Activated CD4-positive, alpha-beta T cell treated with anti-CD3 and anti-CD28 coated beads for 36 hours (primary cell): ENCODE results near the gene BTG1. TPM values are rescaled to one million over a fixed set of nuclear protein-coding genes. Genes with fewer than 3 reads are reported as not detected.
A peak's percentile ranks its signal among the peaks of the same experiment; 100 is the strongest.
"Not testable (repeated sequence)": the region's sequence is repeated elsewhere in the genome, so short reads cannot be mapped to it uniquely, and the experiment has no call there.

ENCODE experiments used
- ATAC-seq: fragments of 200-7000 bp; cut with Tn5 transposase; one replicate; pipeline ENCODE4 v1.10.0; 2021; ENCODE audit warnings: mild to moderate bottlenecking, moderate library complexity
- CTCF ChIA-PET: fragments of 350-600 bp; sonication (Branson Sonifier 250); formaldehyde crosslinking; loops from one replicate; lab custom pipeline; 2021; ENCODE audit warnings: antibody characterized with exemption; lab: Charles Lee
- POLR2A ChIA-PET: fragments of 350-600 bp; sonication (Branson Sonifier 250); formaldehyde crosslinking; loops from one replicate; lab custom pipeline; 2021; ENCODE audit warnings: antibody characterized with exemption, inconsistent platforms; lab: Charles Lee
- DNase-seq: peaks from one replicate; pipeline ENCODE4 v3.0.0-alpha.2; 2020
- H3K27ac Mint-ChIP-seq: one replicate; pipeline ENCODE4 v1.8.0; 2021; ENCODE audit warnings: mixed read lengths
- H3K27me3 Mint-ChIP-seq: one replicate; pipeline ENCODE4 v1.8.0; 2021; ENCODE audit warnings: mixed read lengths
- H3K36me3 Mint-ChIP-seq: one replicate; pipeline ENCODE4 v1.8.0; 2021; ENCODE audit warnings: low read depth, mixed read lengths
- H3K4me1 Mint-ChIP-seq: one replicate; pipeline ENCODE4 v1.8.0; 2021; ENCODE audit warnings: mixed read lengths
- H3K4me3 Mint-ChIP-seq: one replicate; pipeline ENCODE4 v1.8.0; 2021; ENCODE audit warnings: mild to moderate bottlenecking, moderate library complexity, mixed read lengths
- H3K9me3 Mint-ChIP-seq: one replicate; pipeline ENCODE4 v1.8.0; 2021; ENCODE audit warnings: low read depth, mixed read lengths
- intact Hi-C, 2 experiments: fragments of 100-400 bp; cut with DNase I in 1 of 2; cut with micrococcal nuclease in 1 of 2; formaldehyde crosslinking; loops; one replicate each; pipeline versions ENCODE4 v1.14.2 to v1.15.1; 2022 to 2024; cut with DNase I, micrococcal nuclease
- total RNA-seq, 2 experiments: library from RNA; stranded (reverse); gene quantifications; one replicate each; pipeline ENCODE4 v1.2.3, GENCODE V29; 2021

Gene BTG1
- total RNA-seq, 2 experiments from 2014 or later: 76.6 to 131 TPM

- Mint-ChIP-seq H3K36me3 (peaks cover 83% of the 10 kb centered on the region), H3K9me3 (no peaks in the 10 kb centered on the region), H3K4me1 (peaks cover 29% of the 10 kb centered on the region), H3K4me3 (peak overlapping the region; percentile 99), H3K27me3 (no peaks in the 10 kb centered on the region), H3K27ac (peak overlapping the region; percentile 94)
- ChIA-PET POLR2A (interaction anchor here (0.6 to 0.8 kb wide), 6 partner anchors 56 to 453 kb away, joined by 3 to 5 read pairs (median 4); no protein-coding TSS in a partner anchor), CTCF (interaction anchor here (0.6 to 1.4 kb wide), 5 partner anchors 44 to 329 kb away, joined by 3 to 5 read pairs (median 3); no protein-coding TSS in a partner anchor)
- intact Hi-C loops: loop anchor here (1.0 to 5.0 kb wide), 4 partner anchors 8 to 329 kb away; no protein-coding TSS in a partner anchor
- DNase-seq: no peak
- no peak for ATAC-seq
Observed at GRCh38 chr12:92140896-92141536, 4.6 kb downstream of the BTG1 start.

- intact Hi-C loops: loop anchor here (5.0 kb wide), 3 partner anchors 108 to 328 kb away; no protein-coding TSS in a partner anchor
- DNase-seq: no peak
- ATAC-seq: no peak
- H3K27me3 Mint-ChIP-seq: no peaks in the 10 kb centered on the region
- H3K36me3 Mint-ChIP-seq: peaks cover 81% of the 10 kb centered on the region
- H3K9me3 Mint-ChIP-seq: no peaks in the 10 kb centered on the region
- H3K4me1 Mint-ChIP-seq: peaks cover 36% of the 10 kb centered on the region
- CTCF ChIA-PET: no interaction called here
- peak overlapping the region; percentile 94 for H3K27ac Mint-ChIP-seq
- peak overlapping the region; percentile 99 for H3K4me3 Mint-ChIP-seq
- POLR2A ChIA-PET: no interaction called here
Observed at GRCh38 chr12:92140156-92140555, 5.5 kb downstream of the BTG1 start.

GRCh38 chr12:92139634-92140150 is 6.0 kb downstream of the BTG1 start:
- Mint-ChIP-seq H3K27ac (peak overlapping the region; percentile 94), H3K4me1 (peaks cover 41% of the 10 kb centered on the region), H3K36me3 (peaks cover 84% of the 10 kb centered on the region), H3K4me3 (peak overlapping the region; percentile 99), H3K9me3 (no peaks in the 10 kb centered on the region), H3K27me3 (no peaks in the 10 kb centered on the region)
- CTCF ChIA-PET: no interaction called here
- intact Hi-C loops: loop anchor here (1.0 to 5.0 kb wide), 6 partner anchors 74 to 562 kb away; no protein-coding TSS in a partner anchor
- POLR2A ChIA-PET: no interaction called here
- no peak for DNase-seq
- ATAC-seq: no peak

GRCh38 chr12:92138626-92139025 is 7.0 kb downstream of the BTG1 start:
- H3K27me3 Mint-ChIP-seq: no peaks in the 10 kb centered on the region

GRCh38 chr12:92138144-92138543 is 7.5 kb downstream of the BTG1 start:
- peak overlapping the region; percentile 99 for H3K4me3 Mint-ChIP-seq
- no peaks in the 10 kb centered on the region for H3K27me3 Mint-ChIP-seq
- no peak for DNase-seq
- H3K9me3 Mint-ChIP-seq: no peaks in the 10 kb centered on the region
- peak overlapping the region; percentile 94 for H3K27ac Mint-ChIP-seq
- ChIA-PET CTCF (interaction anchor here (1.8 kb wide), 1 partner anchor 327 kb away, joined by 7 read pairs; no protein-coding TSS in a partner anchor), POLR2A (interaction anchor here (5.4 kb wide), 1 partner anchor 7 kb away, joined by 59 read pairs; the partner anchor contains the start of gene BTG1)
- peaks cover 57% of the 10 kb centered on the region for H3K4me1 Mint-ChIP-seq
- no peak for ATAC-seq
- peaks cover 71% of the 10 kb centered on the region for H3K36me3 Mint-ChIP-seq
- intact Hi-C loops: loop anchor here (5.0 kb wide), 2 partner anchors 364 to 561 kb away; no protein-coding TSS in a partner anchor

More at GRCh38 chr12:92138626-92139025, 7.0 kb downstream of the BTG1 start:
- intact Hi-C loops: loop anchor here (1.0 to 5.0 kb wide), 3 partner anchors 73 to 561 kb away; no protein-coding TSS in a partner anchor
- Mint-ChIP-seq H3K36me3 (peaks cover 75% of the 10 kb centered on the region), H3K27ac (peak overlapping the region; percentile 94), H3K4me3 (peak overlapping the region; percentile 99), H3K9me3 (no peaks in the 10 kb centered on the region), H3K4me1 (peaks cover 52% of the 10 kb centered on the region)
- POLR2A ChIA-PET: no interaction called here
- DNase-seq (no peak), ATAC-seq (no peak)
- CTCF ChIA-PET: no interaction called here

- DNase-seq: no peak
- Mint-ChIP-seq H3K27ac (peak overlapping the region; percentile 94), H3K4me1 (peaks cover 67% of the 10 kb centered on the region), H3K4me3 (peak overlapping the region; percentile 99), H3K9me3 (no peaks in the 10 kb centered on the region), H3K27me3 (no peaks in the 10 kb centered on the region), H3K36me3 (peaks cover 63% of the 10 kb centered on the region)
- ATAC-seq: peak; percentile 47
- POLR2A ChIA-PET: interaction anchor here (0.5 to 5.4 kb wide), 8 partner anchors 8 to 325 kb away, joined by 3 to 59 read pairs (median 3); partner anchors contain the start of gene BTG1
- intact Hi-C loops: loop anchor here (1.0 to 5.0 kb wide), 7 partner anchors 8 to 560 kb away; partner anchors contain the start of gene BTG1 (in 1 of the 2)
- CTCF ChIA-PET: interaction anchor here (1.0 to 1.8 kb wide), 8 partner anchors 9 to 755 kb away, joined by 3 to 7 read pairs (median 5); partner anchors contain the start of gene BTG1
Observed at GRCh38 chr12:92136965-92137721, 8.5 kb downstream of the BTG1 start.

GRCh38 chr12:92136026-92136730 is 9.5 kb downstream of the BTG1 start:
- intact Hi-C loops: loop anchor here (2.0 to 5.0 kb wide), 6 partner anchors 25 to 559 kb away; no protein-coding TSS in a partner anchor

GRCh38 chr12:92135541-92135940 is 10.1 kb downstream of the BTG1 start:
- intact Hi-C loops: loop anchor here (2.0 to 5.0 kb wide), 4 partner anchors 71 to 558 kb away; no protein-coding TSS in a partner anchor
- Mint-ChIP-seq H3K4me3 (peak overlapping the region; percentile 99), H3K36me3 (peaks cover 57% of the 10 kb centered on the region), H3K4me1 (peaks cover 83% of the 10 kb centered on the region), H3K27ac (peak overlapping the region; percentile 94)
- POLR2A ChIA-PET: interaction anchor here (5.4 kb wide), 1 partner anchor 9 kb away, joined by 59 read pairs; the partner anchor contains the start of gene BTG1
- CTCF ChIA-PET: interaction anchor here (0.7 to 3.1 kb wide), 3 partner anchors 8 to 474 kb away, joined by 3 to 10 read pairs (median 9); partner anchors contain the start of gene BTG1
- ATAC-seq, H3K9me3 Mint-ChIP-seq, H3K27me3 Mint-ChIP-seq, DNase-seq: not testable (repeated sequence)

More at GRCh38 chr12:92136026-92136730, 9.5 kb downstream of the BTG1 start:
- Mint-ChIP-seq H3K4me1 (peaks cover 76% of the 10 kb centered on the region), H3K36me3 (peaks cover 61% of the 10 kb centered on the region), H3K27ac (peak overlapping the region; percentile 94), H3K27me3 (no peaks in the 10 kb centered on the region), H3K9me3 (no peaks in the 10 kb centered on the region), H3K4me3 (peak overlapping the region; percentile 99)
- ATAC-seq (no peak), DNase-seq (no peak)
- POLR2A ChIA-PET: interaction anchor here (1.0 to 5.4 kb wide), 4 partner anchors 9 to 324 kb away, joined by 3 to 59 read pairs (median 3); partner anchors contain the start of gene BTG1
- CTCF ChIA-PET: interaction anchor here (0.7 to 1.4 kb wide), 6 partner anchors 10 to 754 kb away, joined by 3 to 5 read pairs (median 4); partner anchors contain the start of gene BTG1

- intact Hi-C loops: loop anchor here (1.0 to 5.0 kb wide), 6 partner anchors 37 to 557 kb away; no protein-coding TSS in a partner anchor
- Mint-ChIP-seq H3K27ac (peak overlapping the region; percentile 94), H3K36me3 (peaks cover 54% of the 10 kb centered on the region), H3K9me3 (no peaks in the 10 kb centered on the region), H3K4me3 (peak overlapping the region; percentile 99), H3K4me1 (peaks cover 87% of the 10 kb centered on the region), H3K27me3 (no peaks in the 10 kb centered on the region)
- DNase-seq (no peak), ATAC-seq (peak; percentile 39)
- CTCF ChIA-PET: interaction anchor here (1.2 to 3.1 kb wide), 3 partner anchors 9 to 753 kb away, joined by 4 to 10 read pairs (median 9); partner anchors contain the start of gene BTG1
- POLR2A ChIA-PET: interaction anchor here (1.0 to 5.4 kb wide), 2 partner anchors 10 to 128 kb away, joined by 3 to 59 read pairs; partner anchors contain the start of gene BTG1
Observed at GRCh38 chr12:92134638-92135274, 10.9 kb downstream of the BTG1 start.
